Measurements from ENCODE around the gene AHSG.

DNA sequence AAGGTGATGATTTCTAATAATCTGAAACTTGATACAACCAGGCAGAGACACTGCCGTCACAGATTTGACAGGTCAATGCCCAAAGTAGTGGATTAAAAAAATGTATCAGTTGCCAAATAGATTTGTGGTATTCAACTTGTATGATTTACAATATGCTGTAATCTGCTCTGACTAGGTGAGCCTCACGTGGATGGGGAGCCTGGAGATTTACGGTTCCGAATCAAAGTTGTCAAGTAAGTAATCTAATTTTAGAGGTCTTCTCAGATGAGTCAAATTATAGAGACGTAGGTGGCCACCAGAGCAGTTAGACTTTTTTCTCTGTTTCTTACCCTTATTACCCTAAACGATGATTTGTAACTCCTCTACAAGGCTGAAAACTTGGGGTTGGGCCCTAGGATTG, 30.3 kb upstream of the AHSG start:
- TF ChIP-seq SUZ12 (IDR thresholded peaks at IDR 0.05) (no peak), FOXK2 (IDR thresholded peaks at IDR 0.05) (no peak), HDGF (IDR thresholded peaks at IDR 0.05; ENCODE audit: borderline replicate concordance) (no peak), BHLHE40 (IDR thresholded peaks at IDR 0.05; ENCODE audit: borderline replicate concordance) (no peak), ELF4 (IDR thresholded peaks at IDR 0.05) (no peak), FOXM1 (IDR thresholded peaks at IDR 0.05; ENCODE audit: borderline replicate concordance) (no peak)

Measured in HEK293T (cell line).